SK-N-SH (cell line): ENCODE results near the gene KLF7. TPM values are rescaled to one million over a fixed set of nuclear protein-coding genes. Genes with fewer than 3 reads are reported as not detected.

ENCODE experiments used
- CTCF ChIA-PET: fragments of 300-600, 350-600 bp; formaldehyde crosslinking; extraction: SDS; loops from one replicate; lab custom pipeline; 2021; lab: Yijun Ruan, JAX
- POLR2A ChIA-PET: fragments of 350-600 bp; sonication (Branson Sonifier 250); formaldehyde crosslinking; extraction: SDS; loops from one replicate; lab custom pipeline; 2020; ENCODE audit warnings: antibody characterized with exemption, inconsistent platforms; lab: Yijun Ruan, JAX
- DNase-seq: peaks from one replicate; pipeline ENCODE4 v3.0.0; 2012
- H2AFZ ChIP-seq: fragments of 200-600 bp; sonication (generic); 2 replicates; pipeline ENCODE4 v1.8.1; 2016; ENCODE audit warnings: antibody characterized with exemption, mild to moderate bottlenecking, low read depth
- H3F3A ChIP-seq: fragments of 200-600 bp; sonication (generic); replicated peaks from 2 replicates; pipeline ENCODE3; 2016; ENCODE audit warnings: antibody characterized with exemption, mild to moderate bottlenecking; ENCODE audit not compliant: insufficient read depth
- H3K27ac ChIP-seq, 2 experiments: fragments of 200-500 bp in 1 of 2; fragments of 200-600 bp in 1 of 2; sonication (Bioruptor generic) in 1 of 2; sonication (generic), shearing (Covaris generic) in 1 of 2; 2 replicates each; pipeline versions ENCODE4 v1.5.1 to v1.6.1; 2014 to 2016; ENCODE audit warnings: low read depth in 2 of 2, inconsistent platforms in 1 of 2, low read length in 1 of 2, mild to moderate bottlenecking in 1 of 2, mixed read lengths in 1 of 2
- H3K27me3 ChIP-seq: fragments of 200-600 bp; sonication (generic), shearing (Covaris generic); 2 replicates; pipeline ENCODE4 v1.6.1; 2016; ENCODE audit warnings: mixed run types; ENCODE audit not compliant: insufficient read depth
- H3K36me3 ChIP-seq, 2 experiments: fragments of 200-500 bp in 1 of 2; fragments of 200-600 bp in 1 of 2; sonication (Bioruptor generic) in 1 of 2; sonication (generic) in 1 of 2; replicated peaks in 1 of 2; 2 replicates each; pipeline versions ENCODE3 to v1.5.1; 2014 to 2016; ENCODE audit warnings: low read length in 1 of 2, mild to moderate bottlenecking in 1 of 2; ENCODE audit not compliant: insufficient read depth in 2 of 2, control insufficient read depth in 1 of 2
- H3K4me1 ChIP-seq, 2 experiments: fragments of 200-500 bp in 1 of 2; fragments of 200-600 bp in 1 of 2; sonication (Bioruptor generic) in 1 of 2; sonication (generic), shearing (Covaris generic) in 1 of 2; 2 replicates each; pipeline versions ENCODE4 v1.5.1 to v1.6.1; 2014 to 2016; ENCODE audit warnings: low read depth in 1 of 2, low read length in 1 of 2, mixed run types in 1 of 2; ENCODE audit not compliant: insufficient read depth in 2 of 2, control insufficient read depth in 1 of 2
- H3K4me2 ChIP-seq: fragments of 200-600 bp; sonication (generic), shearing (Covaris generic); 2 replicates; pipeline ENCODE4 v1.6.1; 2017; ENCODE audit warnings: mixed run types
- H3K4me3 ChIP-seq, 2 experiments: fragments of 200-500 bp in 1 of 2; fragments of 200-600 bp in 1 of 2; sonication (Bioruptor generic) in 1 of 2; sonication (generic), shearing (Covaris generic) in 1 of 2; 2 replicates each; pipeline versions ENCODE4 v1.5.1 to v1.8.1; 2014 to 2016; ENCODE audit warnings: low read depth in 2 of 2, inconsistent platforms in 1 of 2, low read length in 1 of 2, mild to moderate bottlenecking in 1 of 2, mixed read lengths in 1 of 2, moderate library complexity in 1 of 2
- H3K79me2 ChIP-seq: fragments of 200-600 bp; sonication (generic); 2 replicates; pipeline ENCODE4 v1.8.1; 2017; ENCODE audit warnings: mild to moderate bottlenecking; ENCODE audit not compliant: insufficient read depth
- H3K9ac ChIP-seq: fragments of 200-600 bp; sonication (generic); 2 replicates; pipeline ENCODE4 v1.6.1; 2017; ENCODE audit warnings: mixed run types
- H3K9me2 ChIP-seq: fragments of 200-600 bp; sonication (generic); 2 replicates; pipeline ENCODE4 v1.6.1; 2017; ENCODE audit warnings: mixed run types
- H3K9me3 ChIP-seq: fragments of 200-600 bp; sonication (generic); 2 replicates; pipeline ENCODE4 v1.6.1; 2017; ENCODE audit warnings: mixed run types, mild to moderate bottlenecking, moderate library complexity
- H4K20me1 ChIP-seq: fragments of 200-600 bp; sonication (generic); 2 replicates; pipeline ENCODE4 v1.6.1; 2017; ENCODE audit warnings: mild to moderate bottlenecking, mixed run types; ENCODE audit not compliant: insufficient read depth
- CHD2 ChIP-seq: fragments of 150-350 bp; IDR thresholded peaks from 2 replicates; pipeline ENCODE4 v1.6.1; 2018; ENCODE audit warnings: low read length; ENCODE audit not compliant: partially characterized antibody
- EP300 ChIP-seq, 2 experiments: IDR thresholded peaks; 2 replicates each; pipeline versions ENCODE4 v1.4.0 to v1.6.1; 2012; ENCODE audit warnings: borderline replicate concordance in 1 of 2, low read depth in 1 of 2, low read length in 1 of 2
- EZH2phosphoT487 ChIP-seq: fragments of 200-600 bp; sonication (generic); IDR thresholded peaks from 2 replicates; pipeline ENCODE4 v1.6.1; 2017; ENCODE audit warnings: low read depth, mixed run types, mild to moderate bottlenecking, antibody characterized with exemption, moderate library complexity, borderline replicate concordance
- FOSL2 ChIP-seq: IDR thresholded peaks from 2 replicates; pipeline ENCODE4 v1.4.0; 2012; ENCODE audit warnings: low read depth, mild to moderate bottlenecking, moderate library complexity, borderline replicate concordance
- FOXM1 ChIP-seq: IDR thresholded peaks from 2 replicates; pipeline ENCODE4 v1.4.0; 2012; ENCODE audit warnings: low read depth, mild to moderate bottlenecking
- GATA2 ChIP-seq: sonication (generic); formaldehyde crosslinking; IDR thresholded peaks from 2 replicates; pipeline ENCODE4 v1.5.0; 2020; ENCODE audit warnings: mild to moderate bottlenecking, missing genetic modification reagents
- IRF3 ChIP-seq: fragments of 150-350 bp; IDR thresholded peaks from 2 replicates; pipeline ENCODE4 v1.6.1; 2016; ENCODE audit warnings: mild to moderate bottlenecking, low read depth, low read length
- JUND ChIP-seq: IDR thresholded peaks from 2 replicates; pipeline ENCODE4 v1.4.0; 2012
- NFIC ChIP-seq: IDR thresholded peaks from 2 replicates; pipeline ENCODE4 v1.4.0; 2012; ENCODE audit warnings: borderline replicate concordance
- POLR2AphosphoS5 ChIP-seq: IDR thresholded peaks from 2 replicates; pipeline ENCODE4 v1.6.1; 2012; ENCODE audit warnings: low read depth, low read length
- RAD21 ChIP-seq: IDR thresholded peaks from 2 replicates; pipeline ENCODE4 v1.6.1; 2012; ENCODE audit warnings: mild to moderate bottlenecking, low read length
- RCOR1 ChIP-seq: fragments of 150-350 bp; IDR thresholded peaks from 2 replicates; pipeline ENCODE4 v1.6.1; 2017; ENCODE audit warnings: antibody characterized with exemption, low read length
- RFX5 ChIP-seq: IDR thresholded peaks from 2 replicates; pipeline ENCODE4 v1.6.1; 2012; ENCODE audit warnings: mild to moderate bottlenecking, improper control_type of control experiment, low read length
- RXRA ChIP-seq: IDR thresholded peaks from 2 replicates; pipeline ENCODE4 v1.4.0; 2012; ENCODE audit warnings: low read depth, mild to moderate bottlenecking, borderline replicate concordance
- SMC3 ChIP-seq: IDR thresholded peaks from 2 replicates; pipeline ENCODE4 v1.6.1; 2012; ENCODE audit warnings: low read depth, low read length, improper control_type of control experiment
- TCF12 ChIP-seq: IDR thresholded peaks from 2 replicates; pipeline ENCODE4 v1.4.0; 2012
- TEAD4 ChIP-seq: IDR thresholded peaks from 2 replicates; pipeline ENCODE4 v1.4.0; 2012; ENCODE audit warnings: mild to moderate bottlenecking, borderline replicate concordance; ENCODE audit not compliant: insufficient read depth
- WGBS: methylation state at CpG from one replicate; pipeline ENCODE4 v1.1.6; 2017; ENCODE audit warnings: low lambda C conversion rate; 5-methylcytosine and 5-hydroxymethylcytosine counted together
- polyA plus RNA-seq, 3 experiments: library from polyadenylated mRNA; depleted of rRNA; stranded (reverse); fragments of >200 nt; gene quantifications; 2 replicates each; pipeline ENCODE4 v1.2.3, GENCODE V29; 2012
- TF ChIP-seq, protein P1 (sequence below): IDR thresholded peaks from 2 replicates; pipeline ENCODE4 v1.4.0; 2012; ENCODE audit warnings: low read depth

The KLF7 gene
- polyA plus RNA-seq, 1 of the 3 experiments (the other 2 are of a cell fraction) = 7.5 TPM

GRCh38 chr2:207048416-207048815 is 117.3 kb downstream of the KLF7 start:
- Histone ChIP-seq H3K4me1 (no peaks in the 10 kb centered on the region; a peak in 2 of 4 replicates), H2AFZ (no peak overlapping the region), H3K4me2 (no peak overlapping the region), H4K20me1 (no peaks in the 10 kb centered on the region), H3K36me3 (no peaks in the 10 kb centered on the region), H3K27me3 (no peaks in the 10 kb centered on the region), H3K4me3 (no peak overlapping the region), H3K79me2 (no peaks in the 10 kb centered on the region), H3K9me2 (no peaks in the 10 kb centered on the region), H3F3A (no peaks in the 10 kb centered on the region), H3K27ac (no peak overlapping the region), H3K9me3 (no peaks in the 10 kb centered on the region), H3K9ac (no peak overlapping the region)
- ChIA-PET CTCF (interaction anchor here (1.2 to 1.5 kb wide), 2 partner anchors 13 to 41 kb away, joined by 3 to 4 read pairs; no protein-coding TSS in a partner anchor), POLR2A (no interaction called here)
- 91% methylated on average over 5 of the region's 5 CpGs for WGBS
- no peak for TF ChIP-seq RAD21
- TF ChIP-seq CHD2 = no peak
- no peak for TF ChIP-seq TCF12
- no peak for TF ChIP-seq EZH2phosphoT487
- no peak for TF ChIP-seq GATA2 (CRISPR knock-in tag)
- TF ChIP-seq, protein P1, sequence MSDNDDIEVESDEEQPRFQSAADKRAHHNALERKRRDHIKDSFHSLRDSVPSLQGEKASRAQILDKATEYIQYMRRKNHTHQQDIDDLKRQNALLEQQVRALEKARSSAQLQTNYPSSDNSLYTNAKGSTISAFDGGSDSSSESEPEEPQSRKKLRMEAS = no peak
- no peak for TF ChIP-seq EP300 (IDR thresholded peaks at IDR 0.05; ENCODE audit: borderline replicate concordance in 1 of 2, low read depth in 1 of 2, low read length in 1 of 2)
- no peak for TF ChIP-seq RXRA
- no peak for TF ChIP-seq IRF3
- no peak for TF ChIP-seq POLR2AphosphoS5
- no peak for TF ChIP-seq SMC3
- TF ChIP-seq JUND = no peak
- TF ChIP-seq FOSL2 = no peak
- no peak for TF ChIP-seq RFX5
- no peak for TF ChIP-seq TEAD4
- no peak for TF ChIP-seq FOXM1
- TF ChIP-seq NFIC = no peak
- no peak for DNase-seq

DNA sequence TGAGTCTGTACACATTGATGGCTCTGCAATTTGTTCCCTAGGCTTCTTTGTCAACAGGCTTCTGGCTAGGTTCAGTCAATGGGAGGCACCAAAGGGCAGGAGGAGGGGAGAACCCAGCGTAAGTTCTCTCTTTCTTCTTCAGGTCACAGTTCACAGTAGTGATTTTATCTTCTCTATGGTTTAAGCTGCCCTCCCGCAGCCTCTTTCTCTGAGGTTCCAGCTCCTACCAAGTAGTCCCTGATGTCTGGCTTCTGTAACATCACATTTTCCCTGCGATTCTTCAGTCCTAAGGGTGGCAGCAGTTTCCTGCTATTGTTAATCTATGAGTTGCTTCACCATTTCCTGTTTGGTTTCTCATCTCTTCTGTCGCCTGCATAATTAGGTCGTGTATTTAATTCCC is 119.0 kb downstream of the KLF7 start:
- no peaks in the 10 kb centered on the region for H3K27me3 ChIP-seq
- DNase-seq = no peak
- H3K79me2 ChIP-seq = no peaks in the 10 kb centered on the region
- H2AFZ ChIP-seq = no peak overlapping the region
- 75% methylated on average over 5 of the region's 5 CpGs for whole genome bisulfite sequencing
- H3K4me1 ChIP-seq = no peaks in the 10 kb centered on the region; a peak in 2 of 4 replicates
- H3K9me3 ChIP-seq = no peaks in the 10 kb centered on the region
- POLR2A ChIA-PET = no interaction called here
- H3K27ac ChIP-seq = no peak overlapping the region
- H3K9ac ChIP-seq = no peak overlapping the region
- no peak overlapping the region for H3K4me3 ChIP-seq
- H4K20me1 ChIP-seq = no peaks in the 10 kb centered on the region
- H3K4me2 ChIP-seq = no peak overlapping the region
- TF ChIP-seq RAD21 = 0 out of 2 replicates have a peak, but pooled peaks have one; percentile 5
- no peak for TF ChIP-seq RCOR1
- CTCF ChIA-PET = interaction anchor here (1.1 kb wide), 1 partner anchor 37 kb away, joined by 4 read pairs; no protein-coding TSS in a partner anchor
- no peaks in the 10 kb centered on the region for H3K36me3 ChIP-seq
- H3F3A ChIP-seq = no peaks in the 10 kb centered on the region
- H3K9me2 ChIP-seq = no peaks in the 10 kb centered on the region
